Retinal pigment epithelial cell (primary cell): ENCODE data around the gene ZNF92.
A peak's percentile ranks its signal among the peaks of the same experiment; 100 is the strongest.
"Not testable (repeated sequence)": the region's sequence is repeated elsewhere in the genome, so short reads cannot be mapped to it uniquely, and the experiment has no call there.

Source experiments
- DNase-seq: peaks from one replicate; pipeline ENCODE4 v3.0.0-alpha.2; 2010; ENCODE audit warnings: low read depth
- H3K4me3 ChIP-seq: 2 replicates; pipeline ENCODE4 v1.5.1; 2011; ENCODE audit warnings: mild to moderate bottlenecking, low read length, control low read depth, moderate library complexity
- TF ChIP-seq, protein P1 (sequence below): conservative IDR thresholded peaks from 2 replicates; pipeline ENCODE4 v1.5.1; 2011; ENCODE audit warnings: low read depth, low read length, control low read depth, inconsistent platforms

ZNF92 gene

DNA sequence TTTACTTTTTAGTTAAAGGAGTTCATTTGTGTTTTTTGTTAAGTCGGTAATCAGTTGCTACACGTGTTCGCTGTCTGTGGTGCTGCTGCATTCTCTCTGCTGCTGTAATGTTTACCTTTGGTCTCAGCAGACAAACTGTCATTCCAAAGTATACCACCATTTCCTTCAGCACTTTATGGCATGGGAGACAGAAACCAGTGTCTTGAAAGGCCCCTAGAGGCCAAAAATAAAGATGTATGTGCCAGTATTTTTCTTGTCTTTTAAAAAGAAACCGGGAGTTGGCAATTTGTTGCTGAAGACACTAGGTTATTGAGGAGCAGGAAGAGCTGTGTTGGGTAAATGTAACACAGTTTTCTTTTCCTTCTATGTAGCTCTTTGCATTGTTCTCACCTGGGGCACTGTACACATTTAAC is 24.1 kb downstream of the ZNF92 start:
- TF ChIP-seq, protein P1, sequence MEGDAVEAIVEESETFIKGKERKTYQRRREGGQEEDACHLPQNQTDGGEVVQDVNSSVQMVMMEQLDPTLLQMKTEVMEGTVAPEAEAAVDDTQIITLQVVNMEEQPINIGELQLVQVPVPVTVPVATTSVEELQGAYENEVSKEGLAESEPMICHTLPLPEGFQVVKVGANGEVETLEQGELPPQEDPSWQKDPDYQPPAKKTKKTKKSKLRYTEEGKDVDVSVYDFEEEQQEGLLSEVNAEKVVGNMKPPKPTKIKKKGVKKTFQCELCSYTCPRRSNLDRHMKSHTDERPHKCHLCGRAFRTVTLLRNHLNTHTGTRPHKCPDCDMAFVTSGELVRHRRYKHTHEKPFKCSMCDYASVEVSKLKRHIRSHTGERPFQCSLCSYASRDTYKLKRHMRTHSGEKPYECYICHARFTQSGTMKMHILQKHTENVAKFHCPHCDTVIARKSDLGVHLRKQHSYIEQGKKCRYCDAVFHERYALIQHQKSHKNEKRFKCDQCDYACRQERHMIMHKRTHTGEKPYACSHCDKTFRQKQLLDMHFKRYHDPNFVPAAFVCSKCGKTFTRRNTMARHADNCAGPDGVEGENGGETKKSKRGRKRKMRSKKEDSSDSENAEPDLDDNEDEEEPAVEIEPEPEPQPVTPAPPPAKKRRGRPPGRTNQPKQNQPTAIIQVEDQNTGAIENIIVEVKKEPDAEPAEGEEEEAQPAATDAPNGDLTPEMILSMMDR = peak; percentile 41
- no peak overlapping the region for H3K4me3 ChIP-seq
- DNase-seq = peak; percentile 32

DNA sequence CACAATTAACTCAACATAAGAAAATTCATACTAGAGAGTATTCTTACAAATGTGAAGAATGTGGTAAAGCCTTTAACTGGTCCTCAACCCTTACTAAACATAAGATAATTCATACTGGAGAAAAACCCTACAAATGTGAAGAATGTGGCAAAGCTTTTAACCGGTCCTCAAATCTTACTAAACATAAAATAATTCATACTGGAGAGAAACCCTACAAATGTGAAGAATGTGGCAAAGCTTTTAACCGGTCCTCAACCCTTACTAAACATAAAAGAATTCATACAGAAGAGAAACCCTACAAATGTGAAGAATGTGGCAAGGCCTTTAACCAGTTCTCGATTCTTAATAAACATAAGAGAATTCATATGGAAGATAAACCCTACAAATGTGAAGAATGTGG is 25.0 kb downstream of the ZNF92 start:
- not testable (repeated sequence) for H3K4me3 ChIP-seq
- DNase-seq = peak; percentile 44

DNA sequence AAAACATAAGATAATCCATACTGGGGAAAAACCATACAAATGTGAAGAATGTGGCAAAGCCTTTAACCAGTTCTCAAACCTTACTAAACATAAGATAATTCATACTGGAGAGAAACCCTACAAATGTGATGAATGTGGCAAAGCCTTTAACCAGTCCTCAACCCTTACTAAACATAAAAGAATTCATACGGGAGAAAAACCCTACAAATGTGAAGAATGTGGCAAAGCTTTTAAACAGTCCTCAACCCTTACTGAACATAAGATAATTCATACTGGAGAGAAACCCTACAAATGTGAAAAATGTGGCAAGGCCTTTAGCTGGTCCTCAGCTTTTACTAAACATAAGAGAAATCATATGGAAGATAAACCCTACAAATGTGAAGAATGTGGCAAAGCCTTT is 25.4 kb downstream of the ZNF92 start:
- not testable (repeated sequence) for H3K4me3 ChIP-seq, DNase-seq

DNA sequence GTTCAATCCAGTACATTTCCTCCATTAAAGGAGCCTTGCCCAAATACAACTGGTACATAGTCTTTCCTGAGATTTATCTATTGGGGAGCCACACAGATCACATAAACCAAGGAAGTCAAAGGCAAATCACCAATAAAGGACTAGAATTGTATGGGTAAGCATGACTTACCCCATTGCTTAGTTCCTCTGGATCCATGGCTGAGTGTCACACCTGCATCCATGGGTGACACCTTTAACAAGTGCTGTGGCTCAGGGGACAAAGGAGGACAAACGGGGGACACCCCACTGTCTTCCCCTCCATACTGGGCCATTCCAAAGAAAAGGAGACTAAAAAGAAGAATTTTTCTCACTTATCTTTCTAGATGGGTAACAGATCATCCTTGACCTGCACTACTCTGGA is 30.4 kb downstream of the ZNF92 start:
- no peak overlapping the region for H3K4me3 ChIP-seq
- DNase-seq = no peak
- TF ChIP-seq, protein P1 = no peak

DNA sequence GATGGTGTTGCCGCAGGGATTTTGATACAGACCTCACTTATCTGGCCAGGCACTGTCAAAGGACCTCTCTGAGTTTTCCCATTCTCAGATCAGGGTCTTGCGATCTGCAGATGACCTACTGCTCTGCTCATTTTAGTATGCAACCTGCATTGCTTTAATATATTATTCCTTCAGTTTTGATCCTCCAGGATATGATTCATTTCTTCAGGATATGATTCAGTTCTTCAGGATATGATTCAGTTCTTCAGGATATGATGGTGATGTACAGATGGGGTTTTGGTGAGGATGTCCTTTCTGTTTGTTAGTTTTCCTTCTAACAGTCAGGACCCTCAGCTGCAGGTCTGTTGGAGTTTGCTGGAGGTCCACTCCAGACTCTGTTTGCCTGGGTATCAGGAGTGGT is 33.1 kb downstream of the ZNF92 start:
- DNase-seq, H3K4me3 ChIP-seq: not testable (repeated sequence)

DNA sequence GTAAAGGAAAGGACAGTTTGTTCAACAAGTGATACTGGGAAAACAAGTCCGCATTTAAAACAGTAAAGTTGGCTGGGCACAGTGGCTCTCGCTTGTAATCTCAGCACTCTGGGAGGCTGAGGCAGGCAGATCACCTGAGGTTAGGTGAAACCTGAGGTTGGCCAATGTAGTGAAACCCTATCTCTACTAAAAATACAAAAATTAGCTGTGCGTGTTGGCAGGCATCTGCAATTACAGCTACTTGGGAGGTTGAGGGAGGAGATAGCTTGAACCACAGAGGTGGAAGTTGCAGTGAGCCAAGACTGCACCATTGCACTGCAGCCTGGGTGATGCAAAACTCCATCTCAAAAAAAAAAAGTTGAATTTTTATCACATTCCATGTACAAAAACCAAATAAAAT is 35.7 kb downstream of the ZNF92 start:
- TF ChIP-seq, protein P1 = no peak
- no peak overlapping the region for H3K4me3 ChIP-seq
- no peak for DNase-seq

DNA sequence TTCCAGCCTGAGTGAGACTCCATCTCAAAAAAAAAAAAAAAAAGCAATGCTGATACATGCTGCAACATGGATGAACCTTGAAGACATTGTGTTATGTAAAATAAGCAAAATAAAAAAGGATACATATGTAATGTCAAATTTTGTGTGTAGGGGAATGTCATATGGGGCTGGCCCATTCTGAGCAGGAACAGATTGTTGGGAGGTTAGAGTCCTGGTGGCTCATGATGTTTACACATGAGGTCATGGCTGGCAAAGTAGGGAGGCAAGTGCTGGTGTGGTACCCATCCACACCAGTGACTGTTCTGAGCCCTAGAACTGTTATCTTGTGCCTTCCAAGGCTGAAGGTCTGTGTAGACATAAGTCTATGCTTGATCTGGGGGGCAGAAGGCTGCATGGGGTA is 37.6 kb downstream of the ZNF92 start:
- H3K4me3 ChIP-seq = no peak overlapping the region
- TF ChIP-seq, protein P1 = no peak
- DNase-seq = no peak

DNA sequence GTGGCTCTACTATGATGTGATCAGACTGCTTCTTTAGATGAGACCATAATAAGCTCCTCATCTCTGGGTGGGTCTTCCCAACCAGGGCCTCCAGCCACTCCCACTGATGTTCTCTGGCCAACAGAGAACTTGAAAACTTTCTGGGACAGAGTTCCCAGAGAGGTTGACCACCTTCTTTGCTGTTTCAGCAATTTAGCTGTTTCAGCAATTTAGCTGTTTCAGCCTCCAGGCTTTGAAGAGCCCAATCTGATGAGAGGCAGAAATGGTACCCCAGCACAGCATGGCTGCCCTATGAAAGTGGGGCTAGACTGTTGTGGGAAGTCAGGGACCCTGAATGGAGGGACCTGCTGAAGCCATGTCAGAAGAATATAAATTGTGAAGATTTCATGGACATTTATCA is 49.0 kb downstream of the ZNF92 start:
- no peak overlapping the region for H3K4me3 ChIP-seq
- DNase-seq = no peak
- TF ChIP-seq, protein P1 = no peak

DNA sequence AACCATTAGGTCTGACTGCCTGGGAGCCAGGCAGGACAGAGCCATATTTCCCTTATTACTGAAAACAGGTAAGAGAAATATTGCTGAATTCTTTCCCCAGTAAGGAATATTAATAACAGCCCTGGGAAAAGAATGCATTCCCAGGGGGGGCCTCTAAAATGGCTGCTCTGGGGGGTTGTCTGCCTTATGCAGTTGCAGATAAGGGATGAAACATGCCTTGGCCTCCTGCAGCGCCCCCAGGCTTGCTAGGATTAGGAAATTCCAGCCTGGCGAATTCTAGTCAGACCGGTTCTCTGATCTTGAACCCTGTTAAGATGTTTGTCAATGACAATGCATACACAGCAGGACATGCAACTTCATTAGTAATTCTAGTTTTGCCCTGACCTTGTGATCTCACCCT is 49.6 kb downstream of the ZNF92 start:
- not testable (repeated sequence) for DNase-seq, H3K4me3 ChIP-seq
